Measurements from ENCODE around the gene BRAT1. TPM values are rescaled to one million over a fixed set of nuclear protein-coding genes. Genes with fewer than 3 reads are reported as not detected.

Gene BRAT1
- total and polyA plus RNA-seq, 2 experiments from 2014 or later, result 19.2 to 45.0 TPM

DNA sequence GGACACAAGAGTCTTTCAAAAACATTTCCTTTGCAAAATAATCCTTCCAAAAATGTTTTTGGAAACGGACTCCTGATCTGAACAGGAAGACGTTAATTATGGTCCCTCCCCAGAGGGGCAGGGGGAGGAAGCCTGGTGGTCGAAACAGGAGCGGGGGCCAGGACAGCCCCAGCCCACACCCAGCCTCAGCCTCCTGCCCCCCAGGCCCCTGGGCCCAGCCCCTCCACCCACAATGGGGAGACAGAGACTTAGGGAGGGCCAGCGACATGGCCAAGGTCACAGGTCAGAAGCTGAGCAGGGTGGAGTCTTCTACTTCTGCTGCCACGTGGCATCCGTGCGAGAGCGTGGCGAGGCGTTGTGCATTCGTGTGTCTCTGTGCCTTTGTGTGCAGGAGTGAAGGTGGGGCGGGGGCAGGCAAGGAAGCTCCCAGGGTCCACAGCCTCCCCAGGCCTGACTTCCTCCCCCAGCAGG is 65.1 kb downstream of the BRAT1 start:
- Histone ChIP-seq H3K9me3 (ENCODE audit: low read depth) (no peaks in the 10 kb centered on the region), H3K27me3 (no peaks in the 10 kb centered on the region), H3K4me2 (no peak overlapping the region), H2AFZ (no peak overlapping the region), H3K4me1 (ENCODE audit: insufficient read depth) (peaks cover 13% of the 10 kb centered on the region), H3K27ac (no peak overlapping the region), H3K36me3 (replicated peaks; ENCODE audit: insufficient read depth, low read depth) (no peaks in the 10 kb centered on the region), H3K9me2 (replicated peaks; ENCODE audit: insufficient read depth) (no peaks in the 10 kb centered on the region), H4K20me1 (ENCODE audit: insufficient read depth, poor library complexity, severe bottlenecking) (no peaks in the 10 kb centered on the region), H3K4me3 (no peak overlapping the region), H3K79me2 (no peaks in the 10 kb centered on the region)
- TF ChIP-seq, protein P1, sequence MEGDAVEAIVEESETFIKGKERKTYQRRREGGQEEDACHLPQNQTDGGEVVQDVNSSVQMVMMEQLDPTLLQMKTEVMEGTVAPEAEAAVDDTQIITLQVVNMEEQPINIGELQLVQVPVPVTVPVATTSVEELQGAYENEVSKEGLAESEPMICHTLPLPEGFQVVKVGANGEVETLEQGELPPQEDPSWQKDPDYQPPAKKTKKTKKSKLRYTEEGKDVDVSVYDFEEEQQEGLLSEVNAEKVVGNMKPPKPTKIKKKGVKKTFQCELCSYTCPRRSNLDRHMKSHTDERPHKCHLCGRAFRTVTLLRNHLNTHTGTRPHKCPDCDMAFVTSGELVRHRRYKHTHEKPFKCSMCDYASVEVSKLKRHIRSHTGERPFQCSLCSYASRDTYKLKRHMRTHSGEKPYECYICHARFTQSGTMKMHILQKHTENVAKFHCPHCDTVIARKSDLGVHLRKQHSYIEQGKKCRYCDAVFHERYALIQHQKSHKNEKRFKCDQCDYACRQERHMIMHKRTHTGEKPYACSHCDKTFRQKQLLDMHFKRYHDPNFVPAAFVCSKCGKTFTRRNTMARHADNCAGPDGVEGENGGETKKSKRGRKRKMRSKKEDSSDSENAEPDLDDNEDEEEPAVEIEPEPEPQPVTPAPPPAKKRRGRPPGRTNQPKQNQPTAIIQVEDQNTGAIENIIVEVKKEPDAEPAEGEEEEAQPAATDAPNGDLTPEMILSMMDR (IDR thresholded peaks at IDR 0.05; ENCODE audit: poor library complexity), result no peak
- TF ChIP-seq EZH2 (IDR thresholded peaks at IDR 0.05; ENCODE audit: borderline replicate concordance) (no peak), EZH2phosphoT487 (IDR thresholded peaks at IDR 0.05; ENCODE audit: low read depth, severe bottlenecking, unreplicated experiment) (no peak)
- no peak for DNase-seq (ENCODE audit: low spot score)
- 74% methylated on average over 13 of the region's 13 CpGs for WGBS (ENCODE audit: low lambda C conversion rate, missing lambda C conversion rate)

DNA sequence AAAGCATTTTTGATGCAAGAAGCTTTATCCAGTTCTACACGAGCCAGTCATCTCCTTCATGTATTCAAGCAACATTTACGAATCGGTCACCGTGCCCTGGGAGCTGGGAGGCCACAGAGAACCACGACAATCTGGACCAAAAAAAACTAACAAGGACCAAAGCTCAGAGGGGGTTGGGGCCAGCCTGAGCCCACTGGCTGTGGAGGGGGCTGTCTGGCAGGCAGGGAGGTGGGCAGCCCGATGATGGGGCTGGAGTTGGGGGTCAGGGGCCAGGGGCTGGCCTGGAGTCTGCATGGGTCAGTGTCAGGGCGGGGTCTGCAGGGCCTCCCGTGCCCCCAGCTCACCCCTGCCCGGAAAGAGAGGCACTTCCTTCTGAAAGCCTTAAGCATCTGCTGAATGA is 66.6 kb downstream of the BRAT1 start:
- Histone ChIP-seq H3K27ac (no peak overlapping the region), H3K36me3 (replicated peaks; ENCODE audit: insufficient read depth, low read depth) (no peaks in the 10 kb centered on the region), H4K20me1 (ENCODE audit: insufficient read depth, poor library complexity, severe bottlenecking) (no peaks in the 10 kb centered on the region), H3K27me3 (no peaks in the 10 kb centered on the region), H3K79me2 (no peaks in the 10 kb centered on the region), H3K4me3 (no peak overlapping the region), H3K9me3 (ENCODE audit: low read depth) (no peaks in the 10 kb centered on the region), H3K4me2 (no peak overlapping the region), H3K9me2 (replicated peaks; ENCODE audit: insufficient read depth) (no peaks in the 10 kb centered on the region), H3K4me1 (ENCODE audit: insufficient read depth) (peaks cover 8% of the 10 kb centered on the region), H2AFZ (no peak overlapping the region)
- no peak for DNase-seq (ENCODE audit: low spot score)
- 73% methylated on average over 9 of the region's 9 CpGs for WGBS (ENCODE audit: low lambda C conversion rate, missing lambda C conversion rate)
- TF ChIP-seq, protein P1 (IDR thresholded peaks at IDR 0.05; ENCODE audit: poor library complexity), result no peak
- TF ChIP-seq EZH2 (IDR thresholded peaks at IDR 0.05; ENCODE audit: borderline replicate concordance), result no peak
- no peak for TF ChIP-seq EZH2phosphoT487 (IDR thresholded peaks at IDR 0.05; ENCODE audit: low read depth, severe bottlenecking, unreplicated experiment)

DNA sequence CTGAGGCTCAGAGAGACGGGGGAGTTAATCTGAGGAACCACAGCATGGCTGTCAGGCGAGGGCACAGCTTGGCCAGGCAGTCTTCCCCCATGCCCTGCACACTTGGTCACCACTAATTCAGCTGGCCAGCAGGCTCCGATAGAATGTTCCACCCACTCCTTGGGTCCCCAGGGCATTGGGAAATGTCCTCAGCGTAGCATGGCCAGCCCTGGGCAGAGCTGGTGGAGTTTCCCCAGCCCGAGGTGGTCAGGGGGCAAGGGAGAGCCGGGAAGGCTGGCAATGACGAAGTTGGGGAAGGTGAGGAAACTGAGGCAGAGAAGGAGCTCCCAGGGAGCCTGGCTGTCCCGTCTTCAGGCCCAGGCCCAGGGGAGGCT is 67.1 kb downstream of the BRAT1 start:
- no peaks in the 10 kb centered on the region for H3K9me2 ChIP-seq (replicated peaks; ENCODE audit: insufficient read depth)
- no peak overlapping the region for H3K4me2 ChIP-seq
- no peak overlapping the region for H2AFZ ChIP-seq
- H3K79me2 ChIP-seq, result no peaks in the 10 kb centered on the region
- H3K27me3 ChIP-seq, result no peaks in the 10 kb centered on the region
- H3K36me3 ChIP-seq (replicated peaks; ENCODE audit: insufficient read depth, low read depth), result no peaks in the 10 kb centered on the region
- DNase-seq (ENCODE audit: low spot score), result no peak
- H3K4me1 ChIP-seq (ENCODE audit: insufficient read depth), result peaks cover 3% of the 10 kb centered on the region
- H3K27ac ChIP-seq, result no peak overlapping the region
- TF ChIP-seq, protein P1 (IDR thresholded peaks at IDR 0.05; ENCODE audit: poor library complexity), result no peak
- TF ChIP-seq EZH2phosphoT487 (IDR thresholded peaks at IDR 0.05; ENCODE audit: low read depth, severe bottlenecking, unreplicated experiment), result no peak
- no peak for TF ChIP-seq EZH2 (IDR thresholded peaks at IDR 0.05; ENCODE audit: borderline replicate concordance)
- H4K20me1 ChIP-seq (ENCODE audit: insufficient read depth, poor library complexity, severe bottlenecking), result no peaks in the 10 kb centered on the region
- WGBS (ENCODE audit: low lambda C conversion rate, missing lambda C conversion rate), result 91% methylated on average over 8 of the region's 8 CpGs
- H3K9me3 ChIP-seq (ENCODE audit: low read depth), result no peaks in the 10 kb centered on the region
- no peak overlapping the region for H3K4me3 ChIP-seq

Small RNAs within 50 kb of the gene (microRNA-seq; reads per million reads assigned to microRNA genes)
- not detected for gene MIR4648

Small RNAs within 50 kb of the gene (small RNA-seq; reads per million reads assigned to genes)
- gene MIR4648, result not detected

Other genes with a start within 250 kb of the BRAT1 start
- gene SNX8, start 241.1 kb downstream of the BRAT1 start, total RNA-seq, result 24.7 and 32.0 TPM in 2 replicates
- 81.4 and 98.0 TPM in 2 replicates for gene SNX8, start 241.1 kb downstream of the BRAT1 start, polyA plus RNA-seq
- 122 and 131 TPM in 2 replicates for gene EIF3B, start 200.7 kb downstream of the BRAT1 start, total RNA-seq
- gene EIF3B, start 200.7 kb downstream of the BRAT1 start, polyA plus RNA-seq, result 139 and 145 TPM in 2 replicates
- 7.2 and 8.4 TPM in 2 replicates for gene CHST12, start 151.9 kb downstream of the BRAT1 start, total RNA-seq
- gene CHST12, start 151.9 kb downstream of the BRAT1 start, polyA plus RNA-seq, result 21.5 and 23.2 TPM in 2 replicates
- not detected in 2 replicates for gene GRIFIN, start 79.1 kb downstream of the BRAT1 start, total RNA-seq
- gene GRIFIN, start 79.1 kb downstream of the BRAT1 start, polyA plus RNA-seq, result not detected in 2 replicates
- 4.5 and 7.5 TPM in 2 replicates for gene LFNG, start 35.8 kb downstream of the BRAT1 start, total RNA-seq
- gene LFNG, start 35.8 kb downstream of the BRAT1 start, polyA plus RNA-seq, result 1.2 and 1.6 TPM in 2 replicates
- gene IQCE, start 3.5 kb upstream of the BRAT1 start, total RNA-seq, result 8.2 and 13.3 TPM in 2 replicates
- gene IQCE, start 3.5 kb upstream of the BRAT1 start, polyA plus RNA-seq, result 10.0 and 11.8 TPM in 2 replicates
- gene TTYH3, start 76.5 kb upstream of the BRAT1 start, total RNA-seq, result 35.8 and 46.3 TPM in 2 replicates
- gene TTYH3, start 76.5 kb upstream of the BRAT1 start, polyA plus RNA-seq, result 101 and 108 TPM in 2 replicates
- not detected in 2 replicates for gene AMZ1, start 132.7 kb upstream of the BRAT1 start, total RNA-seq
- gene AMZ1, start 132.7 kb upstream of the BRAT1 start, polyA plus RNA-seq, result 1.4 TPM in 1 of 2 replicates, not detected in the other

All from hepatocyte (in vitro differentiated cells).